ENCODE measurements around the gene HOXB6. TPM values are rescaled to one million over a fixed set of nuclear protein-coding genes. Genes with fewer than 3 reads are reported as not detected.

HOXB6 gene
- total RNA-seq, 1 donor from 2014 or later = 11.5 TPM

- Mint-ChIP-seq H3K36me3 (ENCODE audit: low read depth) (no peaks in the 10 kb centered on the region), H3K4me1 (no peaks in the 10 kb centered on the region), H3K27me3 (ENCODE audit: low read depth) (peaks cover 99% of the 10 kb centered on the region), H3K27ac (ENCODE audit: unreplicated experiment) (no peak overlapping the region), H3K9me3 (no peaks in the 10 kb centered on the region), H3K4me3 (peak overlapping the region; percentile 32)
- TF ChIP-seq, protein P1, sequence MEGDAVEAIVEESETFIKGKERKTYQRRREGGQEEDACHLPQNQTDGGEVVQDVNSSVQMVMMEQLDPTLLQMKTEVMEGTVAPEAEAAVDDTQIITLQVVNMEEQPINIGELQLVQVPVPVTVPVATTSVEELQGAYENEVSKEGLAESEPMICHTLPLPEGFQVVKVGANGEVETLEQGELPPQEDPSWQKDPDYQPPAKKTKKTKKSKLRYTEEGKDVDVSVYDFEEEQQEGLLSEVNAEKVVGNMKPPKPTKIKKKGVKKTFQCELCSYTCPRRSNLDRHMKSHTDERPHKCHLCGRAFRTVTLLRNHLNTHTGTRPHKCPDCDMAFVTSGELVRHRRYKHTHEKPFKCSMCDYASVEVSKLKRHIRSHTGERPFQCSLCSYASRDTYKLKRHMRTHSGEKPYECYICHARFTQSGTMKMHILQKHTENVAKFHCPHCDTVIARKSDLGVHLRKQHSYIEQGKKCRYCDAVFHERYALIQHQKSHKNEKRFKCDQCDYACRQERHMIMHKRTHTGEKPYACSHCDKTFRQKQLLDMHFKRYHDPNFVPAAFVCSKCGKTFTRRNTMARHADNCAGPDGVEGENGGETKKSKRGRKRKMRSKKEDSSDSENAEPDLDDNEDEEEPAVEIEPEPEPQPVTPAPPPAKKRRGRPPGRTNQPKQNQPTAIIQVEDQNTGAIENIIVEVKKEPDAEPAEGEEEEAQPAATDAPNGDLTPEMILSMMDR (conservative IDR thresholded peaks at IDR 0.05) = peak; percentile 19
- DNase-seq (ENCODE audit: low read depth, low spot score) = no peak
Measured at GRCh38 chr17:48642059-48642842, 37.5 kb upstream of the HOXB6 start.

DNA sequence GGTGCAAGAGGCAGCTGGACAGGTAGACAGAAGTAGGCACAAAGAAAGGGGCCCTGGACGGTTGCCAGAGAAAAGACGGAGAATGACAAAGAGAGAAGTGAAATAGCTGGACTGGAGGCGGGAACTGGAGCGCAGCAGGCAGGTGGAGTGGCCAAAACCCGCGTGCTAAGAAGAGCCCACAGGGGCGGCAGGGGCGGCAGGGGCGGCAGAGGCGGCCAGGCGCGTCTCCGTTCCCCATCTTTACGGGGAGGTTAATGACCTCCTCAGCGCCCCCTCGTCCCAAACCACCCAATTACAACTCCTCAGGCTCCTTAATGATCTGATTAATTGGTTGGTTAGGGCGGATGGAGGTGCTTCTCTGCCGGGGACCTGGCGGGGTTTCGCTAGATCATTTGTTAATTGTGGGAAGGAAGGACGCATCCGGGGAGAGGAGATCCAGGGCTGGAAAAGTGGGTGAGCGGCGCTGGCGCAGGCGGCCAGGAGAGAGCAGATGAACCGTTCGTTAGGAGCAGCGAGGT is 36.8 kb upstream of the HOXB6 start:
- Mint-ChIP-seq H3K27ac (ENCODE audit: unreplicated experiment) (no peak overlapping the region), H3K9me3 (no peaks in the 10 kb centered on the region), H3K36me3 (ENCODE audit: low read depth) (no peaks in the 10 kb centered on the region), H3K4me3 (peak overlapping the region; percentile 32), H3K4me1 (peaks cover 4% of the 10 kb centered on the region), H3K27me3 (ENCODE audit: low read depth) (peaks cover 100% of the 10 kb centered on the region)
- TF ChIP-seq, protein P1 (conservative IDR thresholded peaks at IDR 0.05) = no peak
- no peak for DNase-seq (ENCODE audit: low read depth, low spot score)

GRCh38 chr17:48640858-48641180 is 36.0 kb upstream of the HOXB6 start:
- Mint-ChIP-seq H3K4me3 (no peak overlapping the region), H3K27ac (ENCODE audit: unreplicated experiment) (no peak overlapping the region), H3K36me3 (ENCODE audit: low read depth) (no peaks in the 10 kb centered on the region), H3K27me3 (ENCODE audit: low read depth) (peaks cover 100% of the 10 kb centered on the region), H3K9me3 (no peaks in the 10 kb centered on the region), H3K4me1 (peaks cover 8% of the 10 kb centered on the region)
- TF ChIP-seq, protein P1 (conservative IDR thresholded peaks at IDR 0.05) = no peak
- DNase-seq (ENCODE audit: low read depth, low spot score) = no peak

- H3K27ac Mint-ChIP-seq (ENCODE audit: unreplicated experiment) = no peak overlapping the region
- DNase-seq (ENCODE audit: low read depth, low spot score) = no peak
- peaks cover 8% of the 10 kb centered on the region for H3K4me1 Mint-ChIP-seq
- TF ChIP-seq, protein P1 (conservative IDR thresholded peaks at IDR 0.05) = no peak
- peaks cover 100% of the 10 kb centered on the region for H3K27me3 Mint-ChIP-seq (ENCODE audit: low read depth)
- H3K4me3 Mint-ChIP-seq = no peak overlapping the region
- no peaks in the 10 kb centered on the region for H3K9me3 Mint-ChIP-seq
- no peaks in the 10 kb centered on the region for H3K36me3 Mint-ChIP-seq (ENCODE audit: low read depth)
Measured at GRCh38 chr17:48639982-48640857, 35.4 kb upstream of the HOXB6 start.

- Mint-ChIP-seq H3K4me1 (peaks cover 8% of the 10 kb centered on the region), H3K4me3 (no peak overlapping the region), H3K27me3 (ENCODE audit: low read depth) (peaks cover 100% of the 10 kb centered on the region), H3K36me3 (ENCODE audit: low read depth) (no peaks in the 10 kb centered on the region), H3K9me3 (no peaks in the 10 kb centered on the region), H3K27ac (ENCODE audit: unreplicated experiment) (no peak overlapping the region)
- no peak for DNase-seq (ENCODE audit: low read depth, low spot score)
- TF ChIP-seq, protein P1 (conservative IDR thresholded peaks at IDR 0.05) = no peak
Measured at GRCh38 chr17:48639136-48639535, 34.4 kb upstream of the HOXB6 start.
